Memory B cell (primary cell): Measurements from ENCODE around the gene PGA5.

Experiments used
- ATAC-seq: fragments of 150-1000 bp; cut with Tn5 transposase; 2 replicates; pipeline ENCODE4 v1.10.0; 2021; ENCODE audit warnings: low read depth, mild to moderate bottlenecking, moderate library complexity
- DNase-seq, 2 donors: peaks; one replicate each; pipeline ENCODE4 v3.0.0; 2022; ENCODE audit warnings: low spot score in 2 of 2
- H3K27ac Mint-ChIP-seq: one replicate; pipeline ENCODE4 v1.8.0; 2022; ENCODE audit warnings: mild to moderate bottlenecking, moderate library complexity, mixed read lengths
- H3K27me3 Mint-ChIP-seq: one replicate; pipeline ENCODE4 v1.8.0; 2022; ENCODE audit warnings: mixed read lengths
- H3K36me3 Mint-ChIP-seq: one replicate; pipeline ENCODE4 v1.8.0; 2022; ENCODE audit warnings: mild to moderate bottlenecking, mixed read lengths
- H3K4me1 Mint-ChIP-seq: one replicate; pipeline ENCODE4 v1.8.0; 2022; ENCODE audit warnings: mixed read lengths
- H3K4me3 Mint-ChIP-seq: one replicate; pipeline ENCODE4 v1.8.0; 2022; ENCODE audit warnings: mild to moderate bottlenecking, moderate library complexity, mixed read lengths
- H3K9me3 Mint-ChIP-seq: one replicate; pipeline ENCODE4 v1.8.0; 2022; ENCODE audit warnings: mixed read lengths

PGA5 gene

GRCh38 chr11:61267437-61267841 is 26.5 kb downstream of the PGA5 start:
- H3K36me3 Mint-ChIP-seq = no peaks in the 10 kb centered on the region
- H3K27ac Mint-ChIP-seq = no peak overlapping the region
- no peaks in the 10 kb centered on the region for H3K4me1 Mint-ChIP-seq
- no peaks in the 10 kb centered on the region for H3K9me3 Mint-ChIP-seq
- ATAC-seq (no peak), DNase-seq (no peak)
- H3K27me3 Mint-ChIP-seq = no peaks in the 10 kb centered on the region
- H3K4me3 Mint-ChIP-seq = no peak overlapping the region

DNA sequence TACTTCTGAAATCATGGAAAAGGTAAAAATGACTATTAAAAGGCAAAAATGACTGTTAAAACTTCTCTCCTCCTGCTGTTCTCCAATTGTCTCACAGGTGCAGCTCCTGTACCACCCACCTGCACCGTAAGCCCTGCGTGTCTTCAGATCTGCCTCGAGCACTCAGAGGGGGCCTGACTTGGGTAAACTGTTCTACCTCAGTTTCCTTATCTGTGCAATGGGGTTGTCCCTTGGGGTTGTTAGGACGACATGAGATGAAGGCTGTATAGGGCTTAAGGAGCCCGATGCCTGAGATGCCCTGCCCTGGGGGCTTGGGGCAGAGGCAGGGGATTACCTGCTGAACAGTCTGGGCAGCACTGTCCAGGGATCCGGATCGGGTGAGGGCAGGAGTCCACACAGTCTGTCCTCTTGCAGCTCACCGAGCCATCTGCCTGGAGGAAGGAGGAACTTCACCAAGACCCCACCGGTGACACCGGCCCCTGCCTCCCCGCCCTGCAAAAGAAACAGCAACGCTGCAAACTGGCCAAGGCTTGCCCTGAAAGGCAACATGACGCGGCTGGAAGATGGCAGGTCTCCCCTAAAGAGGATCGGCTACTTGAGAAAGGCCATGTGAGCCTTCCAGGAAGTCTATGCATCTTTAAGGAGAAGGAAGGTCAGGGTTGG is 27.7 kb downstream of the PGA5 start:
- H3K27ac Mint-ChIP-seq = no peak overlapping the region
- H3K4me1 Mint-ChIP-seq = no peaks in the 10 kb centered on the region
- ATAC-seq (no peak), DNase-seq (no peak)
- no peaks in the 10 kb centered on the region for H3K27me3 Mint-ChIP-seq
- H3K4me3 Mint-ChIP-seq = no peak overlapping the region
- H3K9me3 Mint-ChIP-seq = no peaks in the 10 kb centered on the region
- H3K36me3 Mint-ChIP-seq = no peaks in the 10 kb centered on the region

GRCh38 chr11:61270354-61271076 is 29.5 kb downstream of the PGA5 start:
- Mint-ChIP-seq H3K9me3 (no peaks in the 10 kb centered on the region), H3K36me3 (no peaks in the 10 kb centered on the region), H3K4me3 (no peak overlapping the region), H3K27me3 (no peaks in the 10 kb centered on the region), H3K4me1 (no peaks in the 10 kb centered on the region), H3K27ac (no peak overlapping the region)
- ATAC-seq (no peak), DNase-seq (no peak)

- H3K4me3 Mint-ChIP-seq = no peak overlapping the region
- DNase-seq = no peak
- H3K9me3 Mint-ChIP-seq = no peaks in the 10 kb centered on the region
- H3K27ac Mint-ChIP-seq = no peak overlapping the region
- H3K36me3 Mint-ChIP-seq = no peaks in the 10 kb centered on the region
- no peak for ATAC-seq
- H3K27me3 Mint-ChIP-seq = no peaks in the 10 kb centered on the region
- no peaks in the 10 kb centered on the region for H3K4me1 Mint-ChIP-seq
Measured at GRCh38 chr11:61272731-61273130, 31.8 kb downstream of the PGA5 start.

- no peak overlapping the region for H3K4me3 Mint-ChIP-seq
- ATAC-seq (no peak), DNase-seq (no peak)
- no peaks in the 10 kb centered on the region for H3K9me3 Mint-ChIP-seq
- no peak overlapping the region for H3K27ac Mint-ChIP-seq
- no peaks in the 10 kb centered on the region for H3K4me1 Mint-ChIP-seq
- no peaks in the 10 kb centered on the region for H3K27me3 Mint-ChIP-seq
- H3K36me3 Mint-ChIP-seq = no peaks in the 10 kb centered on the region
Measured at GRCh38 chr11:61273178-61274078, 32.5 kb downstream of the PGA5 start.

- H3K4me3 Mint-ChIP-seq = no peak overlapping the region
- H3K36me3 Mint-ChIP-seq = no peaks in the 10 kb centered on the region
- H3K9me3 Mint-ChIP-seq = no peaks in the 10 kb centered on the region
- H3K27ac Mint-ChIP-seq = no peak overlapping the region
- no peaks in the 10 kb centered on the region for H3K4me1 Mint-ChIP-seq
- DNase-seq = no peak
- ATAC-seq = no peak
- H3K27me3 Mint-ChIP-seq = no peaks in the 10 kb centered on the region
Measured at GRCh38 chr11:61274084-61274483, 33.1 kb downstream of the PGA5 start.

GRCh38 chr11:61275191-61275590 is 34.2 kb downstream of the PGA5 start:
- ATAC-seq (no peak), DNase-seq (no peak)
- no peak overlapping the region for H3K4me3 Mint-ChIP-seq
- no peaks in the 10 kb centered on the region for H3K36me3 Mint-ChIP-seq
- H3K9me3 Mint-ChIP-seq = no peaks in the 10 kb centered on the region
- no peak overlapping the region for H3K27ac Mint-ChIP-seq
- H3K4me1 Mint-ChIP-seq = no peaks in the 10 kb centered on the region
- no peaks in the 10 kb centered on the region for H3K27me3 Mint-ChIP-seq

DNA sequence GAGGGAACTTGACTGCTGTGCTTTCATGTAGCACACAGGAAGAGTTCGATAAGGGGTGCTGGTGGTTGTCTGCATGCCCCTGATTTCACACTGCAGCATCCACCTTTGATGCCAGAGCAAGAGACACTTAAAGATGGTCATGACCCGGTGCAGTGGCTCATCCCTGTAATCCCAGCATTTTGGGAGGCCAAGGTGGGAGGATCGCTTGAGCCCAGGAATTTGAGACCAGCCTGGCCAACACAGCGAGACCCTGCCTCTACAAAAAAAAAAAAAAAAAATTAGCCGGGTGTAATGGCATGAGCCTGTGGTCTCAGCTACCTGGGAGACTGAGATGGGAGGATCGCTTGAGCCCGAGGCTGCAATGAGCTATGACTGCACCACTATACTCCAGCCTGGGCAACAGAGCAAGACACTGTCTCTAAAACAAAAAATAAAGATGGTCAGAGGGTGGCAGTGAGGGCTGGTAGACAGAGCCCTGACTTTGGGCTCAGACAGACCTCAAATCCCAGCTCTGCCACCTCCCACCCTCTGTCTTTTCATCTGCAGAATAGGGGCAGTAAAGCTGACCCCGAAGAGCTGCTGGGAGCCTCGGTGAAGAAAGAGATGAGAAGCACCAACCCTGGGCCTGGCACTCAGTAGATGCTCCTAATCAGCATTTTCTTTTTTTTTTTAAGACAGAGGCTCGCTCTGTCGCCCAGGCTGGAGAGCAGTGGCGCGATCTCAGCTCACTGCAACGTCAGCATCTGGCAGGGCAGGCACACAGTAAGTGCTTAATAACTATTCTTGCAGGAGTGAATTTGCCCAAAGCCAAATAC is 36.4 kb downstream of the PGA5 start:
- no peak overlapping the region for H3K4me3 Mint-ChIP-seq

GRCh38 chr11:61278001-61278470 is 37.1 kb downstream of the PGA5 start:
- Mint-ChIP-seq H3K27me3 (no peaks in the 10 kb centered on the region), H3K9me3 (no peaks in the 10 kb centered on the region), H3K4me1 (no peaks in the 10 kb centered on the region), H3K27ac (no peak overlapping the region), H3K36me3 (no peaks in the 10 kb centered on the region), H3K4me3 (no peak overlapping the region)
- DNase-seq = no peak
- no peak for ATAC-seq

More for the DNA sequence above, 36.4 kb downstream of the PGA5 start:
- Mint-ChIP-seq H3K27me3 (no peaks in the 10 kb centered on the region), H3K9me3 (no peaks in the 10 kb centered on the region), H3K36me3 (no peaks in the 10 kb centered on the region), H3K27ac (no peak overlapping the region), H3K4me1 (no peaks in the 10 kb centered on the region)
- ATAC-seq (no peak), DNase-seq (no peak)

GRCh38 chr11:61279934-61280659 is 39.1 kb downstream of the PGA5 start:
- Mint-ChIP-seq H3K4me1 (no peaks in the 10 kb centered on the region), H3K27me3 (no peaks in the 10 kb centered on the region), H3K27ac (no peak overlapping the region), H3K36me3 (peaks cover 2% of the 10 kb centered on the region), H3K9me3 (peaks cover 2% of the 10 kb centered on the region), H3K4me3 (no peak overlapping the region)
- ATAC-seq (no peak), DNase-seq (no peak)

GRCh38 chr11:61280883-61281580 is 40.1 kb downstream of the PGA5 start:
- DNase-seq (no peak), ATAC-seq (no peak)
- Mint-ChIP-seq H3K4me3 (no peak overlapping the region), H3K9me3 (peaks cover 2% of the 10 kb centered on the region), H3K27ac (no peak overlapping the region), H3K27me3 (no peaks in the 10 kb centered on the region), H3K36me3 (peaks cover 2% of the 10 kb centered on the region), H3K4me1 (no peaks in the 10 kb centered on the region)

DNA sequence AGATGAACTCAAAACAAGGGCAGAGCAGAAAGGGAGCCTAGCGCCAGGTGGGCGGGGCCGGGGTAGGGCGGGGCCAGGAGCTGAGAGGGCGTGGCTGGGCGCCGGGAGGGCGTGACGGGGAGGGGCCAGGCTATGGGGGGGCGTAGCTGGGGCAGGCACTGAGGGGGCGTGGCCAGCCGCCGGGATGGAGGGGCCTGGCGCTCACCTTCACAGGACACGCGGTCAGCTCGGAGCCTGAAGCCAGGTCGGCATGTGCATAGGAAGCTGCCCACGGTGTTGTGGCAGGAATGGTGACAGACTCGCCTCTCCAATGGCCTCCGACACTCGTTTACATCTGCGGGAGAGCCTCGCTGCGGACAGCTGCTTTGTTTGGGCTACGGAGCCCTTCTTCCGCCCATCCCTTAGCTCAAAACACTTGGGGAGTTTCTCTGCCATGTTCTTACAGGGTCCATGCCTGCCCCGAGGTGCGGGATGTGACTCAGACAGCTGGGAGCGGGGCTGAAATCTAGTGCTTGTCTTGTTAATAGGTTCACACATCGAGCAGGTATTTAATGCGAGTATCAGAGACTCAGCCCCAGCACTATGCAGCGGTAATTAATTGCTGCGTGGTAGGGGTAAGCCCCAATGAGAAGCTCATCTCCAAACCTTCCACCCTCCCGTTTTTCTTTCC is 40.7 kb downstream of the PGA5 start:
- peaks cover 2% of the 10 kb centered on the region for H3K36me3 Mint-ChIP-seq

More for the DNA sequence above, 40.7 kb downstream of the PGA5 start:
- H3K9me3 Mint-ChIP-seq = peaks cover 2% of the 10 kb centered on the region
- H3K4me3 Mint-ChIP-seq = no peak overlapping the region
- ATAC-seq (peak; percentile 56), DNase-seq (no peak)
- H3K4me1 Mint-ChIP-seq = no peaks in the 10 kb centered on the region
- H3K27me3 Mint-ChIP-seq = no peaks in the 10 kb centered on the region
- H3K27ac Mint-ChIP-seq = no peak overlapping the region
